Loucy (cell line): Measurements from ENCODE around the gene MT1H.

ENCODE experiments used
- H2AFZ ChIP-seq: fragments of 200-600 bp; sonication (generic); 2 replicates; pipeline ENCODE4 v1.6.0; 2016; ENCODE audit warnings: antibody characterized with exemption, mild to moderate bottlenecking, low read length, moderate library complexity
- H3F3A ChIP-seq: fragments of 200-600 bp; 2 replicates; pipeline ENCODE4 v1.6.0; 2016; ENCODE audit warnings: antibody characterized with exemption, low read depth, mild to moderate bottlenecking
- H3K27me3 ChIP-seq: fragments of 200-600 bp; sonication (generic); 2 replicates; pipeline ENCODE4 v1.6.1; 2014; ENCODE audit warnings: low read length, mild to moderate bottlenecking; ENCODE audit not compliant: insufficient read depth, poor library complexity, severe bottlenecking
- H3K36me3 ChIP-seq: fragments of 200-600 bp; sonication (generic); 2 replicates; pipeline ENCODE4 v1.6.1; 2016; ENCODE audit warnings: low read length; ENCODE audit not compliant: insufficient read depth
- H3K4me1 ChIP-seq: fragments of 200-600 bp; sonication (generic); 2 replicates; pipeline ENCODE4 v1.5.1; 2014; ENCODE audit warnings: low read length, mild to moderate bottlenecking; ENCODE audit not compliant: insufficient read depth, poor library complexity, severe bottlenecking
- H3K4me2 ChIP-seq: fragments of 200-600 bp; sonication (generic); 2 replicates; pipeline ENCODE4 v1.6.0; 2014; ENCODE audit warnings: antibody characterized with exemption, low read length, low read depth, mild to moderate bottlenecking; ENCODE audit not compliant: poor library complexity, severe bottlenecking
- H3K4me3 ChIP-seq: fragments of 200-600 bp; sonication (generic); 2 replicates; pipeline ENCODE4 v1.5.1; 2014; ENCODE audit warnings: low read length, mild to moderate bottlenecking, mixed read lengths; ENCODE audit not compliant: poor library complexity, severe bottlenecking
- H3K79me2 ChIP-seq: fragments of 200-600 bp; sonication (generic); 2 replicates; pipeline ENCODE4 v1.6.1; 2014; ENCODE audit warnings: low read length; ENCODE audit not compliant: insufficient read depth
- H3K9ac ChIP-seq: fragments of 200-600 bp; sonication (generic); 2 replicates; pipeline ENCODE4 v1.6.0; 2014; ENCODE audit warnings: mild to moderate bottlenecking, low read depth, low read length, moderate library complexity; ENCODE audit not compliant: poor library complexity, severe bottlenecking
- H3K9me2 ChIP-seq: fragments of 200-600 bp; sonication (generic); replicated peaks from 2 replicates; pipeline ENCODE4 v1.6.1; 2016; ENCODE audit warnings: low read depth, low read length, mixed read lengths
- H3K9me3 ChIP-seq: fragments of 200-600 bp; sonication (generic); 2 replicates; pipeline ENCODE4 v1.6.1; 2014; ENCODE audit warnings: mild to moderate bottlenecking, antibody characterized with exemption, low read length, low read depth; ENCODE audit not compliant: insufficient read depth
- H4K20me1 ChIP-seq: fragments of 200-600 bp; sonication (generic); 2 replicates; pipeline ENCODE4 v1.6.0; 2014; ENCODE audit warnings: antibody characterized with exemption, low read length, mild to moderate bottlenecking; ENCODE audit not compliant: insufficient read depth, poor library complexity, severe bottlenecking
- CTCF ChIP-seq: fragments of 200-600 bp; sonication (generic); conservative IDR thresholded peaks from 2 replicates; pipeline ENCODE4 v1.5.1; 2014; ENCODE audit warnings: mild to moderate bottlenecking, antibody characterized with exemption, low read length
- EZH2phosphoT487 ChIP-seq: fragments of 200-600 bp; IDR thresholded peaks from 2 replicates; pipeline ENCODE4 v1.6.1; 2018; ENCODE audit warnings: antibody characterized with exemption, mild to moderate bottlenecking, moderate library complexity, borderline replicate concordance

The MT1H gene

GRCh38 chr16:56634715-56635440 is 34.7 kb upstream of the MT1H start:
- H4K20me1 ChIP-seq, result no peaks in the 10 kb centered on the region
- H3K9me2 ChIP-seq, result no peaks in the 10 kb centered on the region
- H3K27me3 ChIP-seq, result no peaks in the 10 kb centered on the region
- no peak overlapping the region for H3K4me3 ChIP-seq
- no peaks in the 10 kb centered on the region for H3K4me1 ChIP-seq
- no peak overlapping the region for H2AFZ ChIP-seq
- TF ChIP-seq CTCF (no peak), EZH2phosphoT487 (no peak)
- H3K36me3 ChIP-seq, result no peaks in the 10 kb centered on the region
- H3K9me3 ChIP-seq, result no peaks in the 10 kb centered on the region
- no peaks in the 10 kb centered on the region for H3K79me2 ChIP-seq
- no peak overlapping the region for H3K4me2 ChIP-seq
- no peaks in the 10 kb centered on the region for H3F3A ChIP-seq
- H3K9ac ChIP-seq, result no peak overlapping the region

- H2AFZ ChIP-seq, result no peak overlapping the region
- no peaks in the 10 kb centered on the region for H3K36me3 ChIP-seq
- H3K9me2 ChIP-seq, result no peaks in the 10 kb centered on the region
- H3K9ac ChIP-seq, result no peak overlapping the region
- no peak for TF ChIP-seq CTCF
- no peak for TF ChIP-seq EZH2phosphoT487
- H3K4me1 ChIP-seq, result no peaks in the 10 kb centered on the region
- H3F3A ChIP-seq, result no peaks in the 10 kb centered on the region
- H3K4me2 ChIP-seq, result no peak overlapping the region
- no peak overlapping the region for H3K4me3 ChIP-seq
- H3K79me2 ChIP-seq, result no peaks in the 10 kb centered on the region
- H3K27me3 ChIP-seq, result no peaks in the 10 kb centered on the region
- no peaks in the 10 kb centered on the region for H3K9me3 ChIP-seq
- H4K20me1 ChIP-seq, result no peaks in the 10 kb centered on the region
Observed at GRCh38 chr16:56635441-56635967, 34.1 kb upstream of the MT1H start.

- Histone ChIP-seq H3K4me3 (no peak overlapping the region), H3K9me2 (no peaks in the 10 kb centered on the region), H3K36me3 (no peaks in the 10 kb centered on the region), H3K79me2 (no peaks in the 10 kb centered on the region), H3K9ac (no peak overlapping the region), H4K20me1 (no peaks in the 10 kb centered on the region), H3K9me3 (no peaks in the 10 kb centered on the region), H3K27me3 (no peaks in the 10 kb centered on the region), H2AFZ (no peak overlapping the region), H3F3A (no peaks in the 10 kb centered on the region), H3K4me1 (no peaks in the 10 kb centered on the region), H3K4me2 (no peak overlapping the region)
- TF ChIP-seq EZH2phosphoT487 (no peak), CTCF (no peak)
Observed at GRCh38 chr16:56636616-56637413, 32.8 kb upstream of the MT1H start.
